GM12872 (cell line): ENCODE measurements around the gene CST4.

Source experiments
- TF ChIP-seq, protein P1 (sequence below): IDR thresholded peaks from 3 replicates; pipeline ENCODE4 v1.5.1; 2011; ENCODE audit warnings: low read depth, mild to moderate bottlenecking, low read length, moderate library complexity; ENCODE audit not compliant: insufficient read depth

The CST4 gene

DNA sequence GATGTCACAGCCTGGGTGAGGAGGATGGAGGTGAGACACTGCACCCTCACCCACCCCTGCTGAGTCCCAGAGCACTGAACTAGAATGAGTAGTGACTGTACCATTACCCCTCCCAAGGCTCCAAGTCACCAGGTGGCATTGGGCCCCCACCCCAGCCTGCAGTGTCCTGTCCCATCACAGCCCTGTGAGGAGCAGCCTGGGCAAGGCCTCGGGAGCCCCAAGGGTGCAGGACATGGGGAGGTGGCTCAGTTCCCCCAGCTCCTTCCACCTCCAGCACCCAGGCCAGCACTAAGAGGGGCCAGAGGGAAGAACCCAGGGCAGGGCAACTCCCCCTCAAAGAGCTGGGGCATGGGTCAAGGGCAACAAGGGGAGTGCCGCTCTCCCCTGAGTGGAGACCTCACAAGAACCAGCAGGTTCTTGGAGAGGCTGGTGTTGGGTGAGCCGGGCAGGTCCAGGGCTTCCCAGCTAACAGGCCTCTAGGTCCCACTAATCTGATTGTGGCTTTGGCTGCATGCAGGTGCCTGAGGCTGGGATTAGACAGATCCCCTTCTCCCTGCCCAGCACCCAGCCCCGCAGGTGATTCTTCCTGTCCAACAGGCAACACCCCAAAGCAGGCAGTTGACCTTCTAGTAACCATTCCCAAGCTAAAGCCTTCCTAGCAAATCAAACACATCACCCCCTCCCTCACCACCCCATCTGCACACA, 2.6 kb downstream of the CST4 start:
- TF ChIP-seq, protein P1, sequence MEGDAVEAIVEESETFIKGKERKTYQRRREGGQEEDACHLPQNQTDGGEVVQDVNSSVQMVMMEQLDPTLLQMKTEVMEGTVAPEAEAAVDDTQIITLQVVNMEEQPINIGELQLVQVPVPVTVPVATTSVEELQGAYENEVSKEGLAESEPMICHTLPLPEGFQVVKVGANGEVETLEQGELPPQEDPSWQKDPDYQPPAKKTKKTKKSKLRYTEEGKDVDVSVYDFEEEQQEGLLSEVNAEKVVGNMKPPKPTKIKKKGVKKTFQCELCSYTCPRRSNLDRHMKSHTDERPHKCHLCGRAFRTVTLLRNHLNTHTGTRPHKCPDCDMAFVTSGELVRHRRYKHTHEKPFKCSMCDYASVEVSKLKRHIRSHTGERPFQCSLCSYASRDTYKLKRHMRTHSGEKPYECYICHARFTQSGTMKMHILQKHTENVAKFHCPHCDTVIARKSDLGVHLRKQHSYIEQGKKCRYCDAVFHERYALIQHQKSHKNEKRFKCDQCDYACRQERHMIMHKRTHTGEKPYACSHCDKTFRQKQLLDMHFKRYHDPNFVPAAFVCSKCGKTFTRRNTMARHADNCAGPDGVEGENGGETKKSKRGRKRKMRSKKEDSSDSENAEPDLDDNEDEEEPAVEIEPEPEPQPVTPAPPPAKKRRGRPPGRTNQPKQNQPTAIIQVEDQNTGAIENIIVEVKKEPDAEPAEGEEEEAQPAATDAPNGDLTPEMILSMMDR: no peak

DNA sequence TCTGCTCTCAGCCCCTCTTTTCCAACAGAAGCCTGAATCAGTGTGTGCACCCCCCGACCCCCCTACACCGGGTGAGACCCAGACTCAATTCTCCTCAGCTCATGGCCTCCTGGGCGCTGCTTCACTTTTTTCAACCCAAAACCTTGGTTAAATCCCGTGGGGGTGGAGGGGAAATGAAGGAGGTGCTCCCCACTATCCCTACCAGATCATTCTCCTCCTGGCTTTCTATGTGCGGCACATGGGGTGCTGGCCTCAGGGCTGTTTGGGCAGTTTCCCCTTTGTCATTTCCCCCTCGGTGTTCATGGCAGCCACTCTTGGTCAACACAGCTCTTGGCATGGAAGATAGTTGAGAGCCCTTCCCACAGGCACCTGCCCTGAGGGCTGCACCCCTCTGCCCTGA, 4.6 kb downstream of the CST4 start:
- TF ChIP-seq, protein P1: no peak

DNA sequence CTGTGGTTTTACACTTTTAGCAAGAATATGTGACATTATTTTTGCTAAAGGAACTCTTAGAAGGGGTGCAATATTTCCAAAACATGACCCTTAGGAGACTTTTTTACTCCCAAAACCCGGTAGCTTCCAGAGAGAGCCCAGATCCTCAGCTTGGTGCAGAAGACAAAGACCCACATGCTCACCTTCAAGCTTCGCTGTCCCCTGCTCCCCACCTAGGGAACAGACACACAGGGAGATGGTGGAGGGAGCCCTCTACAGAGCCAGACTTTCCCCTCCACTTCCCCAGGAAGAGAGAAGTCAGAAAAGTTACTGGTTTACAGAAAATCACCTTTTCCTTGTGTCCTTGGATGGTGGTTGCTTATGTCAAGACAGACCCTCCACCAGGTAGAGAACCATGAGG, 5.0 kb downstream of the CST4 start:
- TF ChIP-seq, protein P1: no peak

DNA sequence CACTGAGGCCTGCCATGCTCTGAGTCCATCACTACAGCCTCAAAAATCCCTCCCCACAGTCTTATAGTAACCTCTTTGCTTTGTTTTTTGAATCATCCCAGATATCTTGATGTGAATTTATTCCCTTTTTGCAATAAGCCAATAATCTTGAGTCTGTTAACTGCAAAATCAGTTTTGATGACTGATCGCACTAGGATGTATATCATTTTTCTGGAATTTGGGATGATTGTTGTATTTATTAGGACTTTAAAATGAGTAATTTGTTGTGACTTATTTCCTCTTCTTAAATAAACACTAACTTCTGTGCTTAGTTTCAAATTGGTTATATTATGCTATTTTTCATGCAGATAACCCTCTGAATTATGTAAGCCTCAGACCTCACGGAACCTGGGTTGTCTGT, 5.6 kb downstream of the CST4 start:
- TF ChIP-seq, protein P1: no peak

DNA sequence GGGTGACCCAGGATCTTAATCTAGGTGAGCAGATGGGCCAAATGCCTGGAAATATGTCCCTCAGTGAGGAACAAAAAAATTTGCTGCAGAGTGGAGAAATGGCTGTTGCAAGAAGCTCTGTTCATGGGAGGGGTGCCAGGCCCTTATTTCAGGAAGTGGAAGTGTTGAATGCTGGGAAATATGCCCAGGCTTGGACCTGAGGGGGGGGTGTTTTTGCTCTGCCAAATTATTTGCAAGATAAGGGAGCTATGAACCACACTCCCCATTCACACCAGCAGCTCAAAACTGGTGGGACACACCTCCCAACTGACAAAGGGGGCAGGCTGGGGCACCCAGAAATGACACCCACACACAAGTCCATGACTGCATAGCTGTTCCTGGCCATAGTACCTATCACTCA, 8.7 kb downstream of the CST4 start:
- TF ChIP-seq, protein P1: no peak

DNA sequence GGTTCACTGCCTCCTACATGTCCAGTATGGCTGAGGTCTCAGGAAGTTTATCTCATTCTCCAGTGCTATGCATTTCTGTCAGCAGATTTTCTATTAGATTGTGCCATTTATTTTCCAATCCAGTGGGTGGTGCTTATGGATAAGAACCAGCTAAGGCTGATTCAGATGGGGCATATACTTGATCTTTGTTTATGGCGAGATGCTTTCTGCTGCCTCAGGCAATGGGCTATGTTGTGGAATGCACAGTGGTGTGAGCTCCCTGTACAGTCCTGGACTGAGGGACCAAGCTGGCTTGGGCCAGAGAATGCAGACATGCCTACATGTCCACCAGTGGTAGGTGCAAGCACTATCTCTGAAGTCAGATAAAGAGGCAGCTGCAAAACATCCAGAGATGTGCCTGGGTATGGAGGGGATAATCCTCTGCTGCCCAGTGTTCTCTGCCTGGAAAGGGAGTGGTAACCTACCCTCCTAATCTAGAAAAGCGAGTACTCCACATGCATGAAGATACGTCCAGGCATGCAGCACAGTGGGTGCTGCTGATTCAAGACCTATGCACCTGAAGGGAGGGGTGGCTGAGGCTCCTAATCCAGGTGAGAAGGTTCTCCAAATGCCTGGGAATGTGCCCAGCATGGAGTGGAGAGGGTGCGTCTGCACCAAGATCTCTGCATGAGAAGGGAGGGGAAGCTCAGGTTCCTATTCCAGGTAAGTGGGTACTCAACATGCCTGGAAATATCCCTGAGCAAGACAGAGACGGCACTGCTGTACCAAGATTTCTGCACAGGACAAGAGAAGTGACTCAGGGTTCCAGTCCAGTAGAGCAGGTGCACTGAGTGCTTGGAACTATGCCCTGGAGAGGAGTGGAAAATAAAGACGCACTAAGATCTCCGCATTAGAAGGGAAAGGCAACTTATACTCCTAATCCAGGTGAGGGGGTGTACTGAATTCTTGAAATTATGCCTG, 9.4 kb downstream of the CST4 start:
- TF ChIP-seq, protein P1: no peak

DNA sequence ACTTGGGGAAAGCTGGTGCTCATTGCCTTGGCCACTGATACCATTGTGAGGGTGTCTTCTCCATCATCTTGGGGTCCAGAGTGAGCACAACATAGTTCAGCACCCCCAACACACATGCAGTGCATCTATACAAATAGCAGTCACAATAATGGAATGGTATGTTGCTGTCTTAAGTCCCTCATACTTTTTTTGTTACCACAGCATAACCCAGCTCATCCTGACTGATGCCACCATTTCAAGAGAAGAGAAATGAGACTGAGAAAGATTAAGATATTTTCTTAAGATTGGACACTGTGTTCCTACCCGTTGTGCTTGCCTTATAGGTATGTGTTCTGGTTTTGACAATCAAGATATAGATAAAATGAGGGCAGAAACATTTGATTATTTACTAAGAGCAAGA, 15.6 kb downstream of the CST4 start:
- TF ChIP-seq, protein P1: no peak
